HCT116 (cell line): ENCODE results near the gene PARVB. TPM values are rescaled to one million over a fixed set of nuclear protein-coding genes. Genes with fewer than 3 reads are reported as not detected.

Experiments
- ATAC-seq: fragments of 200-7000 bp; cut with Tn5 transposase; 2 replicates; pipeline ENCODE4 v1.9.1; 2020; ENCODE audit warnings: mild to moderate bottlenecking, moderate library complexity
- BruUV-seq: library from RNA; stranded (reverse); fragments of 400-500 nt; replicated peaks from 2 replicates; lab custom pipeline; 2021; lab: Mats Ljungman, UMichigan
- CTCF ChIA-PET: fragments of 300-600 bp; sonication (Branson Sonifier 250); formaldehyde crosslinking; loops from one replicate; lab custom pipeline; 2021; ENCODE audit warnings: antibody characterized with exemption; lab: Charles Lee
- POLR2A ChIA-PET: fragments of 300-600, 350-600 bp; sonication (Branson Sonifier 250); formaldehyde crosslinking; loops from one replicate; lab custom pipeline; 2021; ENCODE audit warnings: antibody characterized with exemption; lab: Charles Lee
- RAD21 ChIA-PET, 2 experiments: fragments of 300-600 bp; sonication (Branson Sonifier 250); formaldehyde crosslinking; loops; one replicate each; lab custom pipeline; 2023; ENCODE audit warnings: low total read pairs in 2 of 2; ENCODE audit not compliant: uncharacterized antibody in 2 of 2, unreplicated experiment in 2 of 2, low non-redundant PET in 1 of 2; lab: Charles Lee
- DNase-seq: peaks from one replicate; pipeline ENCODE4 v3.0.0-alpha.2; 2010; ENCODE audit warnings: low read depth, low spot score
- H2AFZ ChIP-seq: fragments of 200-600 bp; shearing (Covaris generic), sonication (generic); 2 replicates; pipeline ENCODE4 v1.6.1; 2017; ENCODE audit warnings: low read depth, mixed run types, mixed read lengths, antibody characterized with exemption, low read length; ENCODE audit not compliant: poor library complexity, severe bottlenecking
- H3K27ac ChIP-seq: 2 replicates; pipeline ENCODE4 v1.5.1; 2012; ENCODE audit warnings: low read depth, low read length
- H3K27me3 ChIP-seq: fragments of 200-600 bp; sonication (generic); 2 replicates; pipeline ENCODE4 v1.6.1; 2016; ENCODE audit warnings: mixed run types, low read length, mixed read lengths; ENCODE audit not compliant: insufficient read depth
- H3K36me3 ChIP-seq, 2 experiments: fragments of 200-500 bp in 1 of 2; fragments of 200-600 bp in 1 of 2; sonication (Bioruptor generic) in 1 of 2; sonication (generic) in 1 of 2; 2 replicates each; pipeline versions ENCODE4 v1.5.1 to v1.6.1; 2014 to 2016; ENCODE audit warnings: low read length in 2 of 2, inconsistent platforms in 1 of 2, mixed read lengths in 1 of 2, mixed run types in 1 of 2; ENCODE audit not compliant: insufficient read depth in 2 of 2, control insufficient read depth in 1 of 2
- H3K4me1 ChIP-seq, 2 experiments: fragments of 200-600 bp in 1 of 2; sonication (generic) in 1 of 2; 2 replicates each; pipeline versions ENCODE4 v1.5.1 to v1.6.1; 2012 to 2017; ENCODE audit warnings: low read length in 2 of 2, inconsistent platforms in 1 of 2, mild to moderate bottlenecking in 1 of 2, mixed read lengths in 1 of 2, mixed run types in 1 of 2, moderate library complexity in 1 of 2; ENCODE audit not compliant: insufficient read depth in 2 of 2, control insufficient read depth in 1 of 2
- H3K4me2 ChIP-seq: fragments of 200-600 bp; sonication (generic); 2 replicates; pipeline ENCODE4 v1.6.1; 2017; ENCODE audit warnings: mixed run types, low read length, mixed read lengths
- H3K4me3 ChIP-seq, 2 experiments: fragments of 200-600 bp in 1 of 2; sonication (generic) in 1 of 2; replicated peaks in 1 of 2; 2 replicates each; pipeline ENCODE4 v1.5.1; 2011 to 2016; ENCODE audit warnings: low read length in 2 of 2, control low read depth in 1 of 2, low read depth in 1 of 2, mild to moderate bottlenecking in 1 of 2, mixed read lengths in 1 of 2, mixed run types in 1 of 2
- H3K79me2 ChIP-seq: fragments of 200-600 bp; sonication (generic); 2 replicates; pipeline ENCODE4 v1.6.1; 2017; ENCODE audit warnings: mild to moderate bottlenecking, mixed run types, low read length, moderate library complexity, mixed read lengths; ENCODE audit not compliant: insufficient read depth
- H3K9ac ChIP-seq: fragments of 200-600 bp; sonication (generic); 2 replicates; pipeline ENCODE4 v1.6.1; 2016; ENCODE audit warnings: low read length, mixed read lengths
- H3K9me2 ChIP-seq: fragments of 200-600 bp; sonication (generic), shearing (Covaris generic); 2 replicates; pipeline ENCODE4 v1.6.1; 2017; ENCODE audit warnings: mixed run types, mild to moderate bottlenecking, moderate library complexity; ENCODE audit not compliant: insufficient read depth
- H3K9me3 ChIP-seq, 2 experiments: fragments of 200-500 bp in 1 of 2; fragments of 200-600 bp in 1 of 2; sonication (Bioruptor generic) in 1 of 2; sonication (generic) in 1 of 2; 2 replicates each; pipeline ENCODE4 v1.6.1; 2014 to 2017; ENCODE audit warnings: low read length in 2 of 2, mixed read lengths in 2 of 2, inconsistent platforms in 1 of 2, low read depth in 1 of 2, mild to moderate bottlenecking in 1 of 2, mixed run types in 1 of 2, moderate library complexity in 1 of 2; ENCODE audit not compliant: control insufficient read depth in 1 of 2, insufficient read depth in 1 of 2
- H4K20me1 ChIP-seq: fragments of 200-600 bp; sonication (generic), shearing (Covaris generic); 2 replicates; pipeline ENCODE4 v1.6.1; 2017; ENCODE audit warnings: mixed run types, mild to moderate bottlenecking, moderate library complexity; ENCODE audit not compliant: insufficient read depth
- CBX3 ChIP-seq: IDR thresholded peaks from 2 replicates; pipeline ENCODE4 v1.6.1; 2012; ENCODE audit warnings: low read depth
- CTCF ChIP-seq, 3 experiments: fragments of 200-600 bp in 1 of 3; sonication (generic) in 1 of 3; IDR thresholded peaks in 2 of 3; conservative IDR thresholded peaks in 1 of 3; 2 replicates each; pipeline ENCODE4 v1.5.1; 2012 to 2017; ENCODE audit warnings: low read depth in 2 of 3, low read length in 2 of 3, antibody characterized with exemption in 1 of 3, borderline replicate concordance in 1 of 3, control low read depth in 1 of 3, mild to moderate bottlenecking in 1 of 3, mixed read lengths in 1 of 3, mixed run types in 1 of 3, moderate library complexity in 1 of 3; ENCODE audit not compliant: insufficient read depth in 1 of 3
- FOSL1 ChIP-seq: IDR thresholded peaks from 2 replicates; pipeline ENCODE4 v1.6.1; 2012; ENCODE audit warnings: low read depth
- JUND ChIP-seq: IDR thresholded peaks from 2 replicates; pipeline ENCODE4 v1.6.1; 2012
- MAX ChIP-seq: IDR thresholded peaks from 2 replicates; pipeline ENCODE4 v1.6.1; 2012
- POLR2A ChIP-seq: IDR thresholded peaks from 2 replicates; pipeline ENCODE4 v1.7.0; 2011; ENCODE audit warnings: borderline replicate concordance; ENCODE audit not compliant: insufficient read depth, insufficient read length; ENCODE audit errors: extremely low read depth
- POLR2AphosphoS5 ChIP-seq: IDR thresholded peaks from 2 replicates; pipeline ENCODE4 v1.6.1; 2011; ENCODE audit warnings: mild to moderate bottlenecking, low read depth, low read length, moderate library complexity
- REST ChIP-seq: IDR thresholded peaks from 2 replicates; pipeline ENCODE4 v1.6.1; 2012; ENCODE audit warnings: low read depth
- SIN3A ChIP-seq: IDR thresholded peaks from 2 replicates; pipeline ENCODE4 v1.6.1; 2012; ENCODE audit warnings: low read depth
- SP1 ChIP-seq: IDR thresholded peaks from 2 replicates; pipeline ENCODE4 v1.6.1; 2012; ENCODE audit warnings: low read depth
- SRF ChIP-seq: IDR thresholded peaks from 2 replicates; pipeline ENCODE4 v1.6.1; 2012; ENCODE audit warnings: low read depth
- TCF7L2 ChIP-seq: IDR thresholded peaks from 2 replicates; pipeline ENCODE4 v1.7.0; 2011; ENCODE audit warnings: borderline replicate concordance, inconsistent platforms; ENCODE audit not compliant: insufficient read depth, insufficient read length; ENCODE audit errors: extremely low read depth
- YY1 ChIP-seq: IDR thresholded peaks from 2 replicates; pipeline ENCODE4 v1.6.1; 2011; ENCODE audit warnings: low read length, low read depth, moderate library complexity, mild to moderate bottlenecking; ENCODE audit not compliant: insufficient replicate concordance; ENCODE audit errors: extremely low read depth
- ZBTB33 ChIP-seq: IDR thresholded peaks from 2 replicates; pipeline ENCODE4 v1.6.1; 2011; ENCODE audit warnings: mild to moderate bottlenecking, low read length, moderate library complexity; ENCODE audit not compliant: insufficient replicate concordance; ENCODE audit errors: extremely low read depth
- ZNF274 ChIP-seq: fragments of 200-500 bp; sonication (Bioruptor generic); IDR thresholded peaks from 2 replicates; pipeline ENCODE4 v1.6.1; 2014; ENCODE audit warnings: mild to moderate bottlenecking, low read depth, low read length, inconsistent platforms
- intact Hi-C: fragments of 100-400 bp; cut with micrococcal nuclease; formaldehyde crosslinking; loops from 2 replicates; pipeline ENCODE4 v1.10.0; 2022
- total RNA-seq: library from RNA; stranded (reverse); gene quantifications from one replicate; pipeline ENCODE4 v1.2.1, GENCODE V29; 2021; ENCODE audit not compliant: unreplicated experiment

Gene PARVB
- total RNA-seq, 1 experiment from 2014 or later = 21.4 TPM

GRCh38 chr22:44039566-44040171 is 15.6 kb downstream of the PARVB start:
- RAD21 ChIA-PET = no interaction called here
- intact Hi-C loops = no loop called here
- TF ChIP-seq FOSL1 = no peak
- no peak for TF ChIP-seq JUND
- no peak for TF ChIP-seq CTCF (IDR thresholded peaks at IDR 0.05 in 2 of 3, conservative IDR thresholded peaks at IDR 0.05 in 1 of 3; ENCODE audit: borderline replicate concordance in 1 of 3, insufficient read depth in 1 of 3, low read depth in 2 of 3, low read length in 2 of 3)
- no peak for TF ChIP-seq SP1
- TF ChIP-seq MAX = no peak
- TF ChIP-seq POLR2AphosphoS5 = no peak
- no peak for TF ChIP-seq TCF7L2
- no peak for TF ChIP-seq POLR2A
- TF ChIP-seq ZBTB33 = no peak
- no peak for TF ChIP-seq SIN3A
- no peak for TF ChIP-seq REST
- no peak for TF ChIP-seq ZNF274
- TF ChIP-seq CBX3 = no peak
- no peak for TF ChIP-seq SRF
- no peak for TF ChIP-seq YY1
- TF ChIP-seq, all 23 proteins: peak for 0
- DNase-seq (no peak), ATAC-seq (no peak)
- peaks cover 12 to 18% of the 10 kb centered on the region in 2 experiments for H3K4me1 ChIP-seq
- no peaks in the 10 kb centered on the region for H3K9me3 ChIP-seq
- ChIA-PET POLR2A (no interaction called here), CTCF (interaction anchor here (1.3 to 1.4 kb wide), 2 partner anchors 46 to 157 kb away, joined by 3 read pairs; no protein-coding TSS in a partner anchor)
- no peaks in the 10 kb centered on the region for H3K27me3 ChIP-seq
- H3K4me3 ChIP-seq = no peak overlapping the region
- BruUV-seq = no TSS peak
- peaks cover 6% of the 10 kb centered on the region; the same call in 1 of the 2 replicates for H3K79me2 ChIP-seq
- H3K9ac ChIP-seq = no peak overlapping the region
- no peaks in the 10 kb centered on the region for H3K9me2 ChIP-seq
- H3K27ac ChIP-seq = no peak overlapping the region
- H4K20me1 ChIP-seq = peaks cover 6% of the 10 kb centered on the region; the same call in 1 of the 2 replicates
- H2AFZ ChIP-seq = no peak overlapping the region
- no peak overlapping the region for H3K4me2 ChIP-seq
- no peaks in the 10 kb centered on the region for H3K36me3 ChIP-seq
